Epithelial cell of prostate (primary cell): ENCODE measurements around the gene CBX6.

Source experiments
- DNase-seq: peaks from one replicate; pipeline ENCODE4 v3.0.0-alpha.2; 2011; ENCODE audit warnings: low read depth, low spot score
- H3K27ac ChIP-seq: fragments of 450-650 bp; 2 replicates; pipeline ENCODE4 v1.5.1; 2017; ENCODE audit warnings: mild to moderate bottlenecking

The CBX6 gene

DNA sequence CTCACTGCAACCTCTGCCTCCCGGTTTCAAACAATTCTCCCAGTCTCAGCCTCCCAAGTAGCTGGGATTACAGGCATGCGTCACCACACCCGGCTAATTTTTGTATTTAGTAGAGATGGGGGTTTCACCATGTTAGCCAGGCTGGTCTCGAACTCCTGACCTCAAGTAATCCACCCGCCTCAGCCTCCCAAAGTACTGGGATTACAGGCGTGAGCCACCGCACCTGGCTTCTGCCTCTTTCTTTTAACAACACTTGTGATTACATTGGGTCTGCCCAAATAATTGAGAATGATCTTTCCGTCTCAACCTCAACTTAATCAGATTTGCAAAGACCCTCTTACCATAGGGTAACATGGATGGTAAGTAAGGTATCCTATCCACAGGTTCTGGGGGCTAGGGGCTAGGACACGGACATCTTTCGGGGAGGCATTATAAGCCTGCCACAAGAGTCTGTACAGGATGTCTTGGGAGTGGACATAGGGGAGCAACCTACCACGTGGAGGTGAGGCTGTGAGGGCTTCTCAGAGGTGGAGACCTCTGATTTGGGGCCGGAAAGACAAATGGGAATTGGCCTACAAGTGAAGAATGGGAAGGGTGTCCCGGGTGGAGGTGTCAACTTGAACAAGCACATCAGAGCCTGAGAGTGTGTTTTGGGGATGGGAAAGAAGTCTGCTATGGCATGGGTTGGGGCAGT is 2.7 kb upstream of the CBX6 start:
- peak overlapping the region; percentile 54 for H3K27ac ChIP-seq
- DNase-seq: no peak

DNA sequence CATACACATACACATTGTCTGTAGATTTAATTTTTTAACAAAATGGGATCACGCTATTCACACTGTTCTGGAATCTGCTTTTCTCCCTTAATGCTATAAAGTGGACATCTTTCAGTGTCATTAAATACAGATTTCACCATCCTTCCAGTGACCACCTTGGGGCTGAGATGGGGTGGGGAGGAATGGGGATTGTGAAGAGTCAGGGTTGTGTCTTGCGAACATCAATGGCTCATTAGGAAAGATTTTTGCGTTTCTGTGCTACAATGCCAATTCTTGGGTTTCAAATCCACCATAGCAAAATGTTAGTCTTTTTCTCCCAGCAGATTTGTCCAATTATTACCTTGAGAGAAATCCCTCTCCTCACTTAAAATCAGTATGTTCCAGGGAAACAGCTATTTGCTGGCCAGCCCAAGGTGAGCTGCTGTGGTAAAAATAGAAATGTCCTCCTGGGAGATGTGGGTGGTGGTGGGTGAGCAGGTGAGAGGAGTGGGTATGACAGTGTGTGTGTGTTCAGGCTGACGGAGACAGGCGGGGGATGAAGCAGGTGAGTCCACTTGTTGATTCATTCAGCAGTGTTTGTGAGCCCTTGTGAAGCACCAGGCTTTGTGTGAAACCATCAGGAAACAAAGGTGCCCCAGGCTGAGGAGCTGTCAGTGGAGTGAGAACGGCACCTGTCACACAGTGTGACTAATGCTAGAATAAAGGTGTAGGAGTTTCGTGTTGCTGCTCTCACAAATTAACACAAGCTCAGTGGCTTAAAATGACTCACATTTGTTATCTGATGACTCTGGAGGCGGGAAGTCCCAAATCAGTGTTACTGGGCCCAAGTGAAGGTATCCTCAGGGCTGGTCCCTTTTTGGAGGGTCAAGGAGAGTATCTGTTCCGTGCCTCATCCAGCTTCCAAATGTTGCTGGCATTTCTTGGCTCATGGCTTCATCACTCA is 1.7 kb upstream of the CBX6 start:
- DNase-seq: peak; percentile 97
- peak overlapping the region; percentile 54 for H3K27ac ChIP-seq

DNA sequence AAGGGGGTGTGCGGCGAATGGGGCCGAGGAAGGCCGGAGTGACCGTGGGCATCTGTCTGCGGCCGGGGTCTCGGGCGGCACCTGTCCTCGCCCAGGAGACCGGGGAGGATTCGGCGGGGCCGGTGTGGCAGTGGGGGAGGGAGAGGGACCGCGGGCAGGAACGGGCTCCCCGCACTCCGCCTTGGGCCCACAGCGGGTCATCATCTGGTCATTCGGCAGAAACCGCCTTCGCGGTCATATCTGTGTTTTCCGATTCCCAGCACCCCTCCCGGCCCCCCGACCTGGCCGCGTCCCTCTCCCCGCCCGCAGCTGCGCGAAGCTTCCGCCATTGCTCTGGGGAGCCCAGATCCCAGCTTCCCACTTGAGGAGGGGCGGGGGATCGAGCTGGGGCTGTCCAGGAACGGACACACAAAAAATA is 824 bp upstream of the CBX6 start:
- DNase-seq: no peak
- H3K27ac ChIP-seq: peak overlapping the region; percentile 54

DNA sequence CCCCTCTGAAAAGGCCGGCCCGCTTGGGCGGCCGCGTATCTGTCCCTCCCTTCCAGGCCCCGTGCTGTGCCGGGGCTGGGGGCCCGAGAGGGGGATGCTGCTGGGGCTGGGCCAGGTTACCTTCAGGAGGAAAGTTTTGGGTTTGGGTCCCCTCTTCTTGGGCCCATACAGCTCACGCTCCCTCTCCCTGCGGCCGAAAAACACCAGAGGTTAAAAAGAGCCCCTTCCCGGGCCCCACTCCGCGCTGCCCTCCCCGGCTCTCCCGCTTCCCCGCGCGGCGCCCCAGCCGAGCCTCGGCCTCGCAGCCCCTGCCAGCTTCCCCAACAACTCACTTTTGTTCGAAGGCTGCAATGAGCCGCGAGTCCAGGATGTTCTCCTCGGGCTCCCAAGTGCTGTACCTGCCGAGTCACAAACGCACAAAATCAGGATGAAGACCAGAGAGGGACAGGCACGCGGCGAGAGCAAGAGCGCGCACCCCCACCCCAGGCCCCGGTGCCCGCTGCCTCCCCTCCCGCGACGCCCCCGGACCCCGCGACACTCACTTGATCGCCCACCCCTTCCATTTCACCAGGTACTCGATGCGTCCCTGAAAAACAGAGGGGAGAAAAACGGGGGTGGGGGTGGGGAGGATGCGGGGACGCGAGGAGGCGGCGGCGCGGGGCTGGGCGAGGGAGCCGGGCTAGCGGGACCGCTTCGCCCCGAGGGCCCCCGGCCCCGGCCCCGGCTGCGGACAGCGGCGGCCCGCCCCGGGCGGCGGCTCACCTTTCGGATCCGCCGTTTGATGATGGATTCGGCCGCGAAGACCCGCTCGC is 450 bp downstream of the CBX6 start:
- peak overlapping the region; percentile 16 for H3K27ac ChIP-seq
- no peak for DNase-seq

DNA sequence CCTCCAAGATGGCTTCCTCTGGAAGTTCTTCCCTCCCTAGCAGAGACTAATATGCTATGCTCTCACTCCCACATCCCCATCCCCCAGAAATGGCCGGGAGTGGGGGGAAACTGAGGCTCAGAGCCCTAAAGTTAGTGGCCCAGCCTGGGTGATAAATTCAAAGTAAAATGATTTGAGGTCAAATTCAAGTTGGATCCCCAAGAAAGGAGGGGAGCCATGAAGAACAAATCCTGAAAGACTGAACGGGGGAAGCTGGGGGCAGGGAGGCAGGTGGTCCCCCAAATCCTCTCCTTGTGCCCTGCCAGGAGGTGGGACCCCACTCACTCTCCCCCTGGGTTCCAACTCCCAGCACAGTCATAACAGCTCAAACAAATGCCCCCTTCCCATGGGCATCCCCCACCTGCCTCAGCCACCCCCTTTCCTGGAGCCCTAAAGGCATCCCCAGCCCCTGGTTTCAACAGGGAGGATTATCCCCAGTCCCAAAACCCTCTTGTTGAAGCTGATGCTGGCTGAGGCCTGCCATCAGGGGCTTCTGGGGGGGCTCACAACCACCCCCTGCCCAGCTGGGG is 1.1 kb downstream of the CBX6 start:
- no peak overlapping the region for H3K27ac ChIP-seq
- no peak for DNase-seq

DNA sequence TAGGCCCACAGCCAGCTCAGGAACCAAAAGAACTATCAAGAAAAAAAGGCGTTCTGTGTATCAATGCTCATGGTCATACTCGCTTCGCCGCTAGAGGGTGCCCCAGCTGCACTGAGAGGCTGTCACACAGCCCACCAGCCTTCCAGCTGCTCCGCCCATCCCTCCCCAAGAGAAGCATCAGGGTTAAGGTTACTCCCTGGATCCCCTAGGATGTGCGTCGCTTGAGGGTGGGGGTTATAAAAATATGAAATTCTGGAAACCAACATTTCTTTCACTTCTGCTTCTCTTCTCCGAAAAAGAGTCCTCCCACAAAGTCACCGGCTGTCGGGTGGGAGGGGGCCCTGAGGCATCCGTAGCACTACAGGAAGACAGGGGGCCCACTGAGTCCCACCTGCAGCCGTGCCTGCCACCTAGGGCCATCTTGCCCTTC is 1.7 kb downstream of the CBX6 start:
- no peak for DNase-seq
- H3K27ac ChIP-seq: no peak overlapping the region

DNA sequence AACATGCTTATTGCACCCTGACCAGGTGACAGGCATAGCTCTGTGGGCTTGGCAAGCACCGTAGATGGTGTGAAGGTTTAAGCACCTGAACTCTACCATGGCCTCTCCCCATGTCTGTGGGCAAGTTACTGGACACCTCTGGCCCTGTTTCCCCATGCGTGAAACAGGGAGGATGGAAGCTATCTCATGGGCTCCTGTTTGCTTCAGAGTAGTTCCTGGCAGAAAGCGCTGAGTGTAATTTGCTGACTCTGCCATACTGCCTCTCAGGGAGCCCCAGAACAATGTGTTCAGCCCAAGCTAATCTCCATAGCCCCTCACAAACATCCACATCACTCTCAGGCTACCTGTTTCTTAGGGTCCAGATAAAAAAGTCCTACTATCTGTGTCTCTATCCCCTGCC is 2.4 kb downstream of the CBX6 start:
- no peak for DNase-seq
- no peak overlapping the region for H3K27ac ChIP-seq

DNA sequence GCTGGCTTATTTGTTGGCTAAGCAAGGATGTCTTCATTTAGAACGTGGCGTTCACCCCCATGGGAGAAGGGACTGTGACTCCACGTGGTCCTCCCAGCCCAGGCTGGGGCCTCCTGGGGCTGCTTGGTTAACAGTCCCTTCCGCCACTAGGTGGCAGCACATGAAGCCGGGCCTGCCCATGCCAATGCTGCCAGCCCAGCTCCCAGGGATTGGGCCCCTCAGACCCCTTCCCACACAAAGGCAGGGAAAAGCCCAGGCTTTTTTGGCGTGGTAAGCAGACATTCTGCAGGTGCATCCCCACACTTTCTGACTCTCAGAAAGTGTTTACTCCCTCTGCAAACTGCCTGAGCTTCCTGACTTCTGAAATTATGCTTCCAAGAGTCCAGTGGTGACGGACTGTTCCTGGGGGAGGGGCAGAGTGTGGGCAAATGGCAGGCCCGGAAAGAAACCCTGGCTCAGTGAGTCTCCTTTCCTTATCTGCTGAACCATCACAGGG is 3.1 kb downstream of the CBX6 start:
- H3K27ac ChIP-seq: no peak overlapping the region
- DNase-seq: no peak

DNA sequence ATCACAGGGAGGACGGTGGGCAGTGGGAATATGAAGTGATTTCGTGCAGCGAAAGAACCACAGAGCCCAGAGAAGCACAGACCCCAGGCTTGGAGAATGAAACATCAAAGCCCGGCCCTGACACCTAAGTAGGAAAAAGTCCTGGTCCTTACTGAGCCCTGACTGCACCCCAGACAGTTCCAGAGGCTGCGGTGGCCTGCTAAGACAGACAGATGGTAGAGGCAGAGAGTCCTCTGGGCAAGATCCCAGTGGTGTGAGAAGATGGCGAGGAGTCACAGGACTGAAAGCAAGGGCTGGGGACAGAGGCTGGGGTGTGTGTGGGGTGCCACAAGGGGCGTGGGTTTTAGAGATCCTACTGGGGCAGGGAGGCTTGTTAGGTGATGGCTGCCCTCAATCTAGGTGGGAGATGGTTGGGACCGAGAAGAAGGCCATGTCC is 3.7 kb downstream of the CBX6 start:
- no peak for DNase-seq
- H3K27ac ChIP-seq: no peak overlapping the region

DNA sequence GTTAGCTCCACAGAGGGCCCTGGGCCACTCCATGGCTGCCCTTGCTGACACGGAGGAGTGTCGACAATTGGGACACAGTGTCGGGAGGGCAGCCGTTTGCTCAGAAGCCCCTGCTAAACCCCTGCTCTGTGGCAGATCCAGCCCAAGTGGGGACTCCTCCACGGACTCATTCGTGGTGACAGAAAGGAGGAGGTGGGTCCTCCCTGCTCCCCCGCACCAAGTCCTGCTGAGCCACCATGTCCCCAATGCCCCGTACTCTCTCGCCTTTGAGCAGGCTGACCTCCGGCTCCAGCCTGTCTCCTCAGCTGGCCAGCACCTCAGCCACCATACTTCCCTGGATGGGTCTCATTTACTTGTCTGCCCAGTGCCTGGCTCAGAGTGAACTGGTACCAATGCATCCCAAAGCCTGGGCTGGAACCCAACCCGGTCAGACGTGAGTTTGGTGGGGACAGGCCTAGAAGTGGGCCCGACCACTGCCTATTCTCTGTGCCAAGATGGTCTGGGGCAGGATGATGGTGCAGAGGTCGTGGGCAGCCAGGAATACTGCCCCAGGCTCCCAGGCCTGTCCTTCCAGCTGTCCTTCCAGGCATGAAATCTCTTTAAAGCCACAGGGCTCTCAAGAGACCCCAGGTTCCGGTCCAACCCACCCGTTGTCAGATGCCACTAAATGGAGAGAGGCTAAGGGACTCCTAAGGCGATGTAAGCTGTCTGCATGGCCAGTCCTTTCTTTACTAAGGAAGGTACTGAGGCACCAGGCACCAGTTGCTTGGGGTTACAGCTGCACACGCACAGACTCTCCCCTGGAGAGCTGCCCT is 4.3 kb downstream of the CBX6 start:
- no peak overlapping the region for H3K27ac ChIP-seq
- DNase-seq: no peak

DNA sequence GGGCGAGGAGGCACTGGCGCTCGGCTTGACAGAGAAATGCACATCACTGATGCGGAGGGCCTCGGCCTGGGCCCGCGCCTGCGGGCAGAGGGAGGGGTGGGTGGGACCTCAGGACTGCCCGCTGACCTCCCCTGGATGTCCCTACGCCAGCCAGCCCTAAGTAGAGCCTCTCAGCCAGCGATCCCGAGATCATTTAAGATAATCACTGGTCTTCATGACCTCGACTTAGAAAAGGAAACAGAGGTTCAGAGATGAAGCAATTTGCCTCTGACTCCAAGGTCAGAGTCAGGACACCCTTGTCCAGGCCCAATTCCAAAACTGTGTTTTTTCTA is 4.9 kb downstream of the CBX6 start:
- DNase-seq: no peak
- H3K27ac ChIP-seq: no peak overlapping the region

DNA sequence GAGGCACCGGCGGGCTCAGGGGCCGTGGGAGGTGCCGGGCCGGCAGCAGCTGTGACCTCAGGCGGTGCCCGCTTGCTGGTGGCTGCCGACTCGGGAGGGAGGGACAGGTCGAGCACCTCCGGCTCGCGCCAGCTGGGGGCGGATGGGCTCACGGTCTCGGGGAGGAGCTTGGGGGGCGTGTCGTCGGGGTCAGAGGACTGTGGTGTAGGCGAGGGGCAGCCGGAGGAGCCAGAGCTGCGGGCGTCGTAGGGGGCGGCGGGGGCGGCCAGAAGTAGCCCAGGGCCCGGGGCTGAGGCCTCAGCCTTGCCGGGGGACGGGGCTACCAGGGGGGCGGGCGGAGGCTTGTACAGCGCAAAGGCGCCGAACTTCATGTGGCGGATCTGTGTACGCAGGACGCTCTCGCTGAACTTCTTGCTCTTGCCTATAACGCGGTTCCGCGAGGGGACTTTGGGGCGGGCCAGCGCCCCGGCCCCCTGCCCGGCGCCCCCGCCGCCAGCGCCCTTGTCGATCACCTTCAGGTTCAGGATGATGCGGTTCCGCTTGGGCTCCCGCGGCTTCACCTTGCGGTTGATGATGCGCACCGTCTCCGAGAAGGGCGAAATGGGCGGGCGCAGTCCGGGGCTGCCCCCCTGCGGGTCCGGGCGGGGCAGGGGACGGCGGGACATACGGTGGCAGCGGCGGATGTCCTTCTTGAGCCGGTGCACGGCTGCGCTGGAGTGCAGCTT is 5.5 kb downstream of the CBX6 start:
- no peak for DNase-seq
- H3K27ac ChIP-seq: no peak overlapping the region

DNA sequence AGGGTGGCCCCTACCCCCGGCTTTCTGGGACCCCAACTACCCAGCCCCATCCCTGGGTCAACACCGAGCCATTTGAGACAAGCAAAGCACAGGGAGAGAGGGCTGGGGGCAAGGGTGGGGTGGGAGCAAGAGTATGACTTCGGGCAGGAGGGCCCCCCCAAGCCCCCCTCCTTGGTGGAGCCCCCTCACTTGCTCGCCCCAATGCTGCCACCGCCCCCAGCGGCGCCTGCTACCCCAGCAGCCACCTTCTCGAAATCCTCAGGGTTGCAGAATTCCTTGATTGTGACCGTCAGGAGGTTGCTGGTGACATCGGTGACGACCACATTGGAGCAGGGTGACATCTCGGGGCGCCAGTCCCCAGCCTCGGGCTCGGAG is 6.0 kb downstream of the CBX6 start:
- H3K27ac ChIP-seq: no peak overlapping the region
- no peak for DNase-seq

DNA sequence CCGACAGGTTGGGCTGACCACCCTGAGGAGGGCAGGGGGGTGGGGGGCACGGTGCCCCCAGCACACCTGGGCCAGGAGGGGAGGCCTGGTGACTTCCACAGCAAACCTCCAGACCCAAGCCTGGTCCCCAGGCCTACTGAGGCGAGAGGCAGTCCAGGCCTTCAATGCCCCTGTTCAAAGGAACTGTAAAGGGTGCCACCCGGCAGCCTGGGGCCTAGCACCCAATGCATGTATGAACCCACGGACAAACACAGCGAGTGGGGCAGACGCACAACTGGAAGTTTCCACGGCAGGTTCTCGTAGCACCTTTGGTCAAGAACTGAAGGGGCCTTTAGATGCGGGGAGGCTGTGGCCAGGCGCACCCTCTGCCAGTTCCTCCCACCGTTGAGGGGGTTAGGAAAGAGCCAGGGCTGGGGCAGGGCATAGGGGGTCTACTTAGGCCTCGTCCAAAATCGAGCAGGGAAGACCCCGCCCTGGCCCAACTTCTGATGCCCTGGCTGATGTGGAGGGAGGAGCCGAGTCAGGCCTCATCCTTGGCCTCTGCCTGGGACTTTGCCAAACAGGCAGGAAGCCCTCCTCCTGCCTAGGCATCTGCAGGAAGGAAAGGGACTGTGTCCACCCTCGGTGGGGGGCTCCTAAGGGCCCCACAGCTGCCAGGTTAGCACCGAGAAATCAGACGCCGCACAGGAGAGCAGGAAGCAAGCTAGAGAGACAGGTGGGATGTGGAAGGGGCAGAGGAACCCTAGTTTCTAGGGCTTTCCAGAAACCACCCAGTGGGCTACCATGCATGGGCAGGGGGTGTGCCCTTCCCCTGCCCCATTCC is 6.6 kb downstream of the CBX6 start:
- no peak overlapping the region for H3K27ac ChIP-seq
- no peak for DNase-seq

DNA sequence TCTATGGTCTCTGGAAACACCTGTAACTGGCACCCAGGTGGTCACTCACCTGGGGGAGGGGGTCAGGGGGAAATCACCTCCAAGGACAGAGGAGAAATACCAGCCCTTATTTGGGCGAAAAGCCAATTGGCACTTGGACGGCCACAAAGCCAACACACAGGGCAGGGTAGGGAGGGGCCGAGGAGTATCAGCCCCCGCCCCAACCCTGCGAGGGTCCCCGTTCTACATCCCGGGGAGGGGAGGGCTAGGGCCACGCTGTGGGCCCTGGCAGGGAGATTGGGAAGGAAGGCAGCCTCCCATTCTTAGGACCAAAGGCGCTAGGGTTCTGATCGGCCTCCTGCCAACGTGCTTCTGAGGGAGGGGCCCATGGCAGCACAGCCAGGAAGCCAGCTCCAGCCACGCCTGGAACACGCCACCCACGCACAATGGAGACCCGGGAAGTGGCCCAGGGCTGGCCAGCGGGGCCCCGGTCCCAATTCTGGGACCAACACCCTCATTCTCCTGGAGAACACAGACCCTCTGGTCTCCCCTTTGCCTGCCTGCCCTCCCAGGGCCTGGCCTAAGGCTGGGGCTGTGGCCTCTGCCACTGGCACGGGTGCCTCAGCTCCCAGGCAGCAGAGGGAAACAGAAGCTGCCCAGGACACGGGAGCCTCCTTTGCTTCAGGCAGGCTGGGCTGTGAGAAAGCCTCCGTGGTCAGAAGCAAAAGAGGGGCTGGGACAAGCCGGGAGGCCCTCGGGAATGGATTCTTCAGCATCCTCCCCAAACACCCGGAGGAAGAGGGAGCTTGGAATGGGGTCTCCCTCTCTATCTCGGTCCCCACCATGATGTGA is 7.4 kb downstream of the CBX6 start:
- no peak for DNase-seq
- H3K27ac ChIP-seq: no peak overlapping the region

DNA sequence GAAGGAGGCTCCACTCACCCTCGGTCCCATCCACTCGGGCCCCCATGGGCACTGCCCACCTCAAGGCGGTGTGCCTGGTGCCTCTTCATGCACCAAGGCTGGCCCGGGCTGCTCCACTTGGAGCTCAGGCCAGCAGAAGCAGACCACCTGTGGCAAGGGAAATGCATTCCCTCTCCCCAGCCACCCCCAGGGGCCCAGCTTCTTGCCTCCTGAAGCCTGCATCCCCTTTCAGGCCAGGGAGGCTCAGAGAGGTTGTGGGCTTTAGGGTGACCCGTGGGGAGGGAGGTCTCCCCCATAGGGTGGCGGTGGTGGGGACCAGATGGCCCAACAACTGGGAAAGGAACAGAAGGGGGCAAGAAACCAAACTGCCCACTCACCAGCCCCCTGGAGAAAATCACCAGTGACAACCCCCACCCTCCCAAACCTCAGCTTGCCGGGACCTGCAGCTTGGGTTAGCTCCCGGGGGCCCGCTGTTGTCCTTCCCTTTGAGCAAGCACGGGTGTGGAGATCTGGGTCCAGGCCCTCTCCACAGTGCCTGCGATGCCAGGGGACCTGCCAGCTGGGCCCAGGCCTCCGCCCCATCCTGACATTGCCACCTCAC is 8.4 kb downstream of the CBX6 start:
- no peak overlapping the region for H3K27ac ChIP-seq
- no peak for DNase-seq
